Measurements from ENCODE around the gene GABRB1. TPM values are rescaled to one million over a fixed set of nuclear protein-coding genes. Genes with fewer than 3 reads are reported as not detected.
"Not testable (repeated sequence)": the region's sequence is repeated elsewhere in the genome, so short reads cannot be mapped to it uniquely, and the experiment has no call there.

GABRB1 gene
- total RNA-seq, 2 experiments from 2014 or later = not detected

GRCh38 chr4:47373174-47373573, 341.8 kb downstream of the GABRB1 start:
- intact Hi-C loops (cut with micrococcal nuclease; ENCODE audit: unreplicated experiment) = no loop called here
- BruUV-seq (replicated peaks) = no TSS peak
- Histone ChIP-seq H3K27ac (ENCODE audit: low read depth, low read length, poor library complexity, severe bottlenecking) (no peak overlapping the region), H2AFZ (ENCODE audit: low read length) (no peak overlapping the region), H3K4me1 (ENCODE audit: insufficient read depth, low read length, poor library complexity, severe bottlenecking) (no peaks in the 10 kb centered on the region), H3K9me2 (ENCODE audit: insufficient read depth, low read length) (no peaks in the 10 kb centered on the region), H3K36me3 (ENCODE audit: insufficient read depth, low read length) (no peaks in the 10 kb centered on the region), H3K4me2 (ENCODE audit: low read length) (no peak overlapping the region), H3K79me2 (ENCODE audit: insufficient read depth, low read depth, low read length) (no peaks in the 10 kb centered on the region), H3K9me3 (ENCODE audit: low read length) (no peaks in the 10 kb centered on the region), H3K4me3 (ENCODE audit: low read depth, low read length, poor library complexity, severe bottlenecking) (no peak overlapping the region), H4K20me1 (ENCODE audit: insufficient read depth, low read length) (no peaks in the 10 kb centered on the region)
- ChIA-PET POLR2A (no interaction called here), CTCF (ENCODE audit: unreplicated experiment) (no interaction called here)
- DNase-seq (ENCODE audit: low spot score) = no peak
- no peak for TF ChIP-seq EZH2phosphoT487 (IDR thresholded peaks at IDR 0.05; ENCODE audit: borderline replicate concordance, low read depth, low read length)
- no peak for TF ChIP-seq CTCF (conservative IDR thresholded peaks at IDR 0.05; ENCODE audit: low read length)

GRCh38 chr4:47373709-47374108, 342.3 kb downstream of the GABRB1 start:
- intact Hi-C loops (cut with micrococcal nuclease; ENCODE audit: unreplicated experiment) = no loop called here
- Histone ChIP-seq H3K79me2 (ENCODE audit: insufficient read depth, low read depth, low read length) (no peaks in the 10 kb centered on the region), H3K4me2 (ENCODE audit: low read length) (no peak overlapping the region), H3K4me1 (ENCODE audit: insufficient read depth, low read length, poor library complexity, severe bottlenecking) (no peaks in the 10 kb centered on the region), H3K9me3 (ENCODE audit: low read length) (no peaks in the 10 kb centered on the region), H3K27ac (ENCODE audit: low read depth, low read length, poor library complexity, severe bottlenecking) (no peak overlapping the region), H3K36me3 (ENCODE audit: insufficient read depth, low read length) (no peaks in the 10 kb centered on the region), H3K4me3 (ENCODE audit: low read depth, low read length, poor library complexity, severe bottlenecking) (no peak overlapping the region), H4K20me1 (ENCODE audit: insufficient read depth, low read length) (no peaks in the 10 kb centered on the region), H2AFZ (ENCODE audit: low read length) (no peak overlapping the region), H3K9me2 (ENCODE audit: insufficient read depth, low read length) (no peaks in the 10 kb centered on the region)
- BruUV-seq (replicated peaks) = no TSS peak
- no peak for DNase-seq (ENCODE audit: low spot score)
- ChIA-PET CTCF (ENCODE audit: unreplicated experiment) (no interaction called here), POLR2A (interaction anchor here (0.6 kb wide), 1 partner anchor 18 kb away, joined by 6 read pairs; no protein-coding TSS in a partner anchor)
- no peak for TF ChIP-seq EZH2phosphoT487 (IDR thresholded peaks at IDR 0.05; ENCODE audit: borderline replicate concordance, low read depth, low read length)
- no peak for TF ChIP-seq CTCF (conservative IDR thresholded peaks at IDR 0.05; ENCODE audit: low read length)

- ChIA-PET POLR2A (interaction anchor here (0.6 kb wide), 1 partner anchor 17 kb away, joined by 6 read pairs; no protein-coding TSS in a partner anchor), CTCF (ENCODE audit: unreplicated experiment) (no interaction called here)
- no TSS peak for BruUV-seq (replicated peaks)
- Histone ChIP-seq H3K79me2 (ENCODE audit: insufficient read depth, low read depth, low read length) (no peaks in the 10 kb centered on the region), H3K4me3 (ENCODE audit: low read depth, low read length, poor library complexity, severe bottlenecking) (no peak overlapping the region), H3K36me3 (ENCODE audit: insufficient read depth, low read length) (no peaks in the 10 kb centered on the region), H3K9me3 (ENCODE audit: low read length) (no peaks in the 10 kb centered on the region), H2AFZ (ENCODE audit: low read length) (no peak overlapping the region), H3K27ac (ENCODE audit: low read depth, low read length, poor library complexity, severe bottlenecking) (no peak overlapping the region), H3K9me2 (ENCODE audit: insufficient read depth, low read length) (no peaks in the 10 kb centered on the region), H3K4me2 (ENCODE audit: low read length) (no peak overlapping the region), H3K4me1 (ENCODE audit: insufficient read depth, low read length, poor library complexity, severe bottlenecking) (no peaks in the 10 kb centered on the region), H4K20me1 (ENCODE audit: insufficient read depth, low read length) (no peaks in the 10 kb centered on the region)
- intact Hi-C loops (cut with micrococcal nuclease; ENCODE audit: unreplicated experiment) = no loop called here
- DNase-seq (ENCODE audit: low spot score) = no peak
- TF ChIP-seq CTCF (conservative IDR thresholded peaks at IDR 0.05; ENCODE audit: low read length) (no peak), EZH2phosphoT487 (IDR thresholded peaks at IDR 0.05; ENCODE audit: borderline replicate concordance, low read depth, low read length) (no peak)
These were observed 343.1 kb downstream of the GABRB1 start for GRCh38 chr4:47374477-47374876.

GRCh38 chr4:47378021-47378530, 346.7 kb downstream of the GABRB1 start:
- H3K9me3 ChIP-seq (ENCODE audit: low read length); H4K20me1 ChIP-seq (ENCODE audit: insufficient read depth, low read length); H3K36me3 ChIP-seq (ENCODE audit: insufficient read depth, low read length); H2AFZ ChIP-seq (ENCODE audit: low read length); H3K4me3 ChIP-seq (ENCODE audit: low read depth, low read length, poor library complexity, severe bottlenecking); H3K4me2 ChIP-seq (ENCODE audit: low read length); CTCF ChIA-PET (ENCODE audit: unreplicated experiment); BruUV-seq (replicated peaks); H3K27ac ChIP-seq (ENCODE audit: low read depth, low read length, poor library complexity, severe bottlenecking); H3K9me2 ChIP-seq (ENCODE audit: insufficient read depth, low read length); DNase-seq (ENCODE audit: low spot score); H3K79me2 ChIP-seq (ENCODE audit: insufficient read depth, low read depth, low read length); intact Hi-C loops (cut with micrococcal nuclease; ENCODE audit: unreplicated experiment); H3K4me1 ChIP-seq (ENCODE audit: insufficient read depth, low read length, poor library complexity, severe bottlenecking): not testable (repeated sequence)
- POLR2A ChIA-PET = interaction anchor here (0.6 to 1.2 kb wide), 2 partner anchors 7 to 104 kb away, joined by 3 read pairs; no protein-coding TSS in a partner anchor
